ENCODE measurements around the gene ADAMTS7. TPM values are rescaled to one million over a fixed set of nuclear protein-coding genes. Genes with fewer than 3 reads are reported as not detected.
A peak's percentile ranks its signal among the peaks of the same experiment; 100 is the strongest.
"Not testable (repeated sequence)": the region's sequence is repeated elsewhere in the genome, so short reads cannot be mapped to it uniquely, and the experiment has no call there.

The ADAMTS7 gene
- total RNA-seq, 1 experiment from 2014 or later, result 1.1 TPM

GRCh38 chr15:78755900-78756591 lies 55.2 kb downstream of the ADAMTS7 start:
- H3K27ac Mint-ChIP-seq (ENCODE audit: unreplicated experiment); H3K27me3 Mint-ChIP-seq (ENCODE audit: insufficient read depth, unreplicated experiment); H3K27me3 ChIP-seq (replicated peaks; ENCODE audit: control insufficient read depth, insufficient read depth, low read length); H3K4me3 Mint-ChIP-seq (ENCODE audit: unreplicated experiment); H3K36me3 Mint-ChIP-seq (ENCODE audit: insufficient read depth, unreplicated experiment); H3K9me3 Mint-ChIP-seq (ENCODE audit: unreplicated experiment); H3K4me1 ChIP-seq; POLR2A ChIA-PET; H3K4me3 ChIP-seq (ENCODE audit: low read depth, low read length); CTCF ChIA-PET; H3K9me3 ChIP-seq; H3K36me3 ChIP-seq (ENCODE audit: control insufficient read depth, insufficient read depth, low read length); H3K4me1 Mint-ChIP-seq (ENCODE audit: low read depth, unreplicated experiment); BruUV-seq (replicated peaks): not testable (repeated sequence)
- peak; percentile 33 to 56 for DNase-seq
- TF ChIP-seq CTCF (IDR thresholded peaks at IDR 0.05; ENCODE audit: insufficient read depth in 1 of 2, low read depth in 1 of 2, low read length in 1 of 2, severe bottlenecking in 1 of 2, unreplicated experiment in 1 of 2), result peak; percentile 28 to 41
- intact Hi-C loops (cut with micrococcal nuclease; ENCODE audit: unreplicated experiment), result loop anchor here (10.0 kb wide), 1 partner anchor 59 kb away; the partner anchor contains the start of gene ADAMTS7

GRCh38 chr15:78754637-78755280 lies 56.5 kb downstream of the ADAMTS7 start:
- intact Hi-C loops (cut with micrococcal nuclease; ENCODE audit: unreplicated experiment), result loop anchor here (10.0 kb wide), 1 partner anchor 60 kb away; the partner anchor contains the start of gene ADAMTS7
- H3K27me3 ChIP-seq (replicated peaks; ENCODE audit: control insufficient read depth, insufficient read depth, low read length); H3K9me3 ChIP-seq; H3K4me1 Mint-ChIP-seq (ENCODE audit: low read depth, unreplicated experiment); H3K4me1 ChIP-seq; POLR2A ChIA-PET; H3K9me3 Mint-ChIP-seq (ENCODE audit: unreplicated experiment); H3K4me3 ChIP-seq (ENCODE audit: low read depth, low read length); BruUV-seq (replicated peaks); H3K27me3 Mint-ChIP-seq (ENCODE audit: insufficient read depth, unreplicated experiment); H3K4me3 Mint-ChIP-seq (ENCODE audit: unreplicated experiment); H3K36me3 Mint-ChIP-seq (ENCODE audit: insufficient read depth, unreplicated experiment); H3K36me3 ChIP-seq (ENCODE audit: control insufficient read depth, insufficient read depth, low read length); H3K27ac Mint-ChIP-seq (ENCODE audit: unreplicated experiment): not testable (repeated sequence)
- CTCF ChIA-PET, result interaction anchor here (0.6 kb wide), 1 partner anchor 162 kb away, joined by 3 read pairs; no protein-coding TSS in a partner anchor
- DNase-seq, result peak in 1 of 2 experiments; percentile 22

GRCh38 chr15:78753751-78754535 lies 57.3 kb downstream of the ADAMTS7 start:
- H3K4me1 ChIP-seq; H3K27ac Mint-ChIP-seq (ENCODE audit: unreplicated experiment); H3K4me3 Mint-ChIP-seq (ENCODE audit: unreplicated experiment); H3K4me1 Mint-ChIP-seq (ENCODE audit: low read depth, unreplicated experiment); H3K9me3 Mint-ChIP-seq (ENCODE audit: unreplicated experiment); H3K36me3 Mint-ChIP-seq (ENCODE audit: insufficient read depth, unreplicated experiment); BruUV-seq (replicated peaks); POLR2A ChIA-PET; H3K27me3 ChIP-seq (replicated peaks; ENCODE audit: control insufficient read depth, insufficient read depth, low read length); H3K27me3 Mint-ChIP-seq (ENCODE audit: insufficient read depth, unreplicated experiment); H3K9me3 ChIP-seq; H3K36me3 ChIP-seq (ENCODE audit: control insufficient read depth, insufficient read depth, low read length); H3K4me3 ChIP-seq (ENCODE audit: low read depth, low read length): not testable (repeated sequence)
- intact Hi-C loops (cut with micrococcal nuclease; ENCODE audit: unreplicated experiment), result loop anchor here (10.0 kb wide), 1 partner anchor 61 kb away; the partner anchor contains the start of gene ADAMTS7
- CTCF ChIA-PET, result interaction anchor here (0.6 kb wide), 1 partner anchor 211 kb away, joined by 3 read pairs; no protein-coding TSS in a partner anchor
- peak in 1 of 2 experiments; percentile 12 for DNase-seq

- DNase-seq, result peak in 1 of 2 experiments; percentile 9
- H3K4me3 Mint-ChIP-seq (ENCODE audit: unreplicated experiment); H3K4me3 ChIP-seq (ENCODE audit: low read depth, low read length); H3K27ac Mint-ChIP-seq (ENCODE audit: unreplicated experiment); H3K4me1 ChIP-seq; H3K4me1 Mint-ChIP-seq (ENCODE audit: low read depth, unreplicated experiment); H3K9me3 ChIP-seq; POLR2A ChIA-PET; H3K36me3 Mint-ChIP-seq (ENCODE audit: insufficient read depth, unreplicated experiment); BruUV-seq (replicated peaks); CTCF ChIA-PET; H3K9me3 Mint-ChIP-seq (ENCODE audit: unreplicated experiment); H3K27me3 Mint-ChIP-seq (ENCODE audit: insufficient read depth, unreplicated experiment); H3K36me3 ChIP-seq (ENCODE audit: control insufficient read depth, insufficient read depth, low read length); H3K27me3 ChIP-seq (replicated peaks; ENCODE audit: control insufficient read depth, insufficient read depth, low read length): not testable (repeated sequence)
- intact Hi-C loops (cut with micrococcal nuclease; ENCODE audit: unreplicated experiment), result loop anchor here (10.0 kb wide), 1 partner anchor 61 kb away; the partner anchor contains the start of gene ADAMTS7
These were observed 58.0 kb downstream of the ADAMTS7 start for GRCh38 chr15:78753359-78753659.

All from Caco-2 (cell line).